Activated CD4-positive, alpha-beta T cell treated with anti-CD3 and anti-CD28 coated beads for 4 hours (primary cell): Measurements from ENCODE around the gene BNC2.
"Not testable (repeated sequence)": the region's sequence is repeated elsewhere in the genome, so short reads cannot be mapped to it uniquely, and the experiment has no call there.

Experiments
- DNase-seq, 2 donors: peaks; one replicate each; pipeline ENCODE4 v3.0.0-alpha.2; 2020

BNC2 gene

DNA sequence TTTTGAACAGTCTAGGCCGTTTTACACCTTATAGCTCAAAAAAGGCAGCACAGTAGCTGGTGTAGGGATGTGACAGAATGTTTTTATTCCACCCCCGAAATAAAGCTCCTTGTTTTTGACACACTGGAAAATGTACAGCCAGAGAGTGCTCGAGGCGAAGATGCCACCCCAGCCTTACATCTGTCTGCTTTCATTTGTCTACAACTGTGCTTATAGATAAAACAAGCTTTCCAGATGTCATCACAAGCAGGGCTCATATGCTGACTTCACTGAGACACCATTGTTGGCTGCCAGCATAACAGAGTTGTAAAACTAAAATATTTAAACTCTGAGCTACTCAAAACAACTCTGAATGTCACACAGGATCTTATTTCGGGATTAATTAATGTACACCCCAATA lies 386.3 kb downstream of the BNC2 start:
- no peak for DNase-seq

DNA sequence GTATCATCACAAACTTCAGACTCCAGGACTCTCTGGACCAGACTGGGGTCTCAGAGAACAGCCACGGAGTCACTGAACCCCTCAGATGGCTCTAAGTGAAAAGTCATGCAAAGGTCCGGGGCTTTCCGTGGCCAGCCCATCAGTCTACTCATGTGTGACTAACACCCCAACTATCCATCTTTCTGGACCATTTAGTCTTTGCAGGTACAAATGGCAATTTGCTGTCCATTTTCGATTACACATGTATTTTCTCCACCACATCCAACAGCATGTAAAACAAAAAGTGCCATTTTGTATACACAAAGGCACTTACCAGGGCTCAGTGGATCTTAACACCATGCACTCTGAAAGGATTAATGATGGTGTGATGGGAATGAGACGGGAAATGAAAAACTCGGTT lies 387.7 kb downstream of the BNC2 start:
- DNase-seq, result no peak

DNA sequence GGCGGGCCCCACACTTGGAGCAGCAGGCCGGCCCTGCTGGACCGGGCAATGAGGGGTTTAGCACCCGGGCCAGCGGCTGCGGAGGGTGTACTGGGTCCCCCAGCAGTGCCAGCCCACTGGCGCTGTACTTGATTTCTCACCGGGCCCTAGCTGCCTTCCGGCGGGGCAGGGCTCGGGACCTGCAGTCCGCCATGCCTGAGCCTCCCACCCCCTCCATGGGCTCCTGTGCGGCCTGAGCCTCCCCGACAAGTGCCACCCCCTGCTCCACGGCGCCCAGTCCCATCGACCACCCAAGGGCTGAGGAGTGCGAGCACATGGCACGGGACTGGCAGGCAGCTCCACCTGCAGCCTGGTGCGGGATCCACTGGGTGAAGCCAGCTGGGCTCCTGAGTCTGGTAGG lies 389.9 kb downstream of the BNC2 start:
- not testable (repeated sequence) for DNase-seq

DNA sequence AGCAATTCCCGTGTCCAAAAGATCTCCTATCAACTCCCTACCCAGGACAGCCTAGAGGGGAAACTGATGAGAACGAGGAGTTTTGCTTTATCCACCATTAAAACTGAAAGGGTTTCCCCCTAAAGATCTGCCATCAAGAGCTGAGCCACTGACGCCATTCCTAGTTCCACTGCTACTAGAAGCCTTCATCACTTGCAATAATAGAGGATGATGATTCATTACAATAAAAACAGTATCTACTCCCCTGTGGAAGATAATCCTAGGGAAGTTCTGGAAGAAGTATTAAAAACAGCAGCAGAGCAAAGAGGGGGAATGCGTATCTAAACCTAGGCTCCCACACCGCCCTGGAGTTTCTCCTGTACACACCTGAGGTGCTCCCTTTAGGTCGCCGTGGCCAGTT lies 394.5 kb downstream of the BNC2 start:
- DNase-seq, result no peak

DNA sequence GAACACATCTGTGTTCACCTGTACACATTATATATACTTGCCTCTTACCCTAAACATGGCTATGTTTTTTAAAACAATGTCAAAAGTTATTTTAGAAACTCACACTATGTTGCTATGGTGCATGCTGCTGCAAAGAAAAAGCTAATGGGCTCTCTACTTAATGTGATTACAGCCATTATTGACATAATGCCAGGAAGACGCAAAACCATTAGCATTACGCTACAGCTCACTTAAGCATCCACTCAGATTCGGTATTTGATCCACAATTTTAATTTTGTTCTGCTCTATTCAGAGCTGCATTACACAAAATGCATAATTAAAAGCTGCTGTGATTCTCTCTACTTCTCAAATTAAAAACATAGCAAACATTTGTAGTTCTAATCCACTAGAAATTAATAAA lies 395.2 kb downstream of the BNC2 start:
- no peak for DNase-seq

DNA sequence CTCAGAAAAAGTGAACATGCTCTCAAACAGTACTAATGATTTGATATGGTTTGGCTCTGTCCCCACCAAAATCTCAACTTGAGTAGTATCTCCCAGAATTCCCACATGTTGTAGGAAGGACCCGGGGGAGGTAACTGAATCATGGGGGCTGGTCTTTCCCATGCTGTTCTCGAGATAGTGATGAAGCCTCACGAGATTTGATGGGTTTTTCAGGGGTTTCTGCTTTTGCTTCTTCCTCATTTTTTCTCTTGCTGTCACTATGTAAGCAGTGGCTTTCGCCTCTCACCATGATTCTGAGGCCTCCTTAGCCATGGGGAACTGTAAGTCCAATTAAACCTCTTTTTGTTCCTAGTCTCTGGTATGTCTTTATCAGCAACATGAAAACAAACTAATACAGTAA lies 401.3 kb downstream of the BNC2 start:
- no peak for DNase-seq

DNA sequence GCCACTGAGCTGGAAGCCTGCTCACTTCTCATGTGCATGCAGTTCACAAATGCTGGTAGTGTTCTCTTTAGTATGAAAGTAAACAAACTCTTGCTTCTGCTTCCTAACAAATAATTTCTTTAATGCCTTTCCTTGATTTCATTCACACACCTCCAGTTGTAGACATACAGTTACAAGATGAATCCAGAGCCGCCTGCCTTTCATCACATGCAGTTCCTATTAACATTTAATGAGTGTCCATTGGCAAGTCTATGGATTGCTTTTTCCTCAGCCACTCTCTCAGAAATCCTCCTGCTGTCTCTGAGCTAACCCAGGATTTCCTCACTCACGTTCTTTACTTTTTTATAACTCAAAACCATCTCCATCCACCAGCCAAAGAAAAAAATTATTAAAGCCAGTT lies 408.6 kb downstream of the BNC2 start:
- DNase-seq, result no peak

DNA sequence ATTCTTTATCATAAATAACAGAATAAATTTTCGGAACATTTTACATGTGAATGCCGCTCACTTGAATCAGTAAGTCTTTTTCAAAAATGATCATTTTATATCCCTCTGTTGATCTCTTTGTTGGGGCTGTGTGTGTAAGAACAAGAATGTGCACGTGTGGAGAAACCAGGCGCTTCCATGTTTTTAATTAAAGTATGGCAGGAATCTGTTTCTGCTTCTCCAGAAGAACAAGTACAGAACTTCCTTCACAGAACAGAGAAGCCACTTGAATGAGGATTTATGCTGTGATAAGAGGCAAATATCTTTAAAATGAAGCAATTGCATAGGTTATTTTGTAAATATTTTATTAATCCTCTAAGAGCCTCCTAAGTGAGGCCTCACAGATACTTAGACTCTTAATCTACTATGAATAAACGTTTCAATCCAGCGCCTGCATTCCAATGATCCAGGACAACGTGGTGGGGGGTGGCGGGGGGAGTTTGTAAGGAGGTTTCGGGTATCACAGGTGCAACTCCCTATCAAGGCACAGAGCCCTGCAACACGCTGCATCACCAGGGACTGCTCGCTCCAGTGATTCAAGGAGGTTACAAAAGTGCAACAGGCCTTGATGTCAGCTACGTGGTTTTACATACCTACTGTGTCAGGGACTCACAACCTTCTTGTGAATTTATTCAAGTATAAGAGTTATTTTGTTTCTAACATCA lies 409.2 kb downstream of the BNC2 start:
- no peak for DNase-seq

DNA sequence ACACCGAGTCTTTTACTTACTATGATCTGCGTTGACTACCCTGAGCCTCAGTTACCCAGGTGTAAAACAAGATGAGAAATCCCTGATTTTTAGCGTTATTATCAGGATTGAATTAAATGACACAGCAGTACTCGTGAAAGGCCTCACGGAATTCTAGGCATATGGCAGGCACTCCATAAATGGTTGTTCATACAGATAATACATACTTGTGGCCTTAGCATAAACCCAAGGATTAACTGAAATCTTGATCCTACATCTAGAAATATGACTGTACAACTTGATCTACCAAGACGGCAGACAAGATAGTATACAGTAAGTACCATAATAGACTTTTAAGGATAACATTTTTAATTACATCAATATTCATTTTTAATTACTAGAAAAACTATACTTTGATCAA lies 409.8 kb downstream of the BNC2 start:
- no peak for DNase-seq

DNA sequence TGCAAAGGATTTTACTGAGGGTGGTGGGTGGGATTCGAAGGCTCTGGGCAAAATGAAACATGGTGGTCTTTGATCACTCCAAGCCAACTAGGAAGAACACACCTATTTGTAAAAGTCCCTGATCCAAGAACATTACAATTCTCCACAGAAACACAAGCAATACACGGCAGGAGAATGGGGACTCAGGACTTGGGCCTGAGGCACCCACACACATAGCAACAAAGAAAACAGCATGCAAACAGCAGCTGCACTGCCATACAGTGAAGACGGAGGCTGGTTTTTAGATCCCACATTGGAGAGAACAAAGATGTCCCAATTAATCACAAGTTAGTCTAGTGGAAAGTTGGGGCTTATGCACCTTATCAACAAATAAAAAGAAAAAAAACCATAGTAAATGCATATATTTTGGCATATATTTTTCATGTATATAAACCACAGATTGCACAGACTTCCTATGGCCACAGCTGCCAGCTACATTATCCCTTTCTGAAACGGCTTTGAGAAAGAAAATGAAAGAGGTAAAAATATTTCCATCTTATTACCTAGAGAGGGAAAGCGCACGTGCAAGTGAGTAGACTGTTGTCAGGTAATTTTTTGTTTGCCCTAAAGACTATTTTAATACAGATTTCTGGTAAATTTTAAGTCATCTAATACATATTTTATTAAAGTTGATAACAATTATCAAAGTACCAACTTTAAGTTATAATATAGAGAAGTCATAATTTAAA lies 410.9 kb downstream of the BNC2 start:
- no peak for DNase-seq

DNA sequence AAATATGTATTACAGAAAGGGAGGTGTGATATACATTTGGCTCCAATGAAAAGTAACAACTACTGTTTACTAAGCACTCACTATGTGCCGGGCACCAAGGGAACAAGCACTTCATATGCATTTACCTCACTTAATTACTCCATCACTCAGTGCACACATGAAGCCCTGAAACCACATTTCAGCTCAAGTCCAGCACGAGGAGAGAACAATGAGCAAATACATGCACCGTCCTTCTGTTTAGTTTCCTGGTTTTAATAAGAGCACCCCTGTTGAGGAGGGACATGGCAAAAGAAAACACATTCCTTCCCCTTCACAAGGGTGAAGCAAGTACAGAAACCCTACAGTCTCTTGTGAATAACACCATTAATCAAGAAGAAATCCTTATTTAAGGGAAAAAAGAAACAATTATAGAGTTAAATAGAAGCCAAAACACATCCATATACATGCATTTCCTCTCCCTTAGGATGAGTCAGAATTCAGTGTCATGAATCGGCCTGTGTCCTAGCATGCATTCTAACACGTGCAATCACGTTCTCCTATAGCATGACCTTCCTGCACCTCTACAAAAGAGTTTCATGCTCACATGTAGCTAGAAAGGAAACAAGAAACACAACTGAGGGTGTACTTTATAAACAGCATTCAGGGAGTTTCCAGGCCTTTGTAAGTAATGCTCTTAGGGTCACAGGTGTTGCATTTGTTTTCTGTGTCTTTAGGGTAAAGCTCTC lies 411.6 kb downstream of the BNC2 start:
- no peak for DNase-seq

DNA sequence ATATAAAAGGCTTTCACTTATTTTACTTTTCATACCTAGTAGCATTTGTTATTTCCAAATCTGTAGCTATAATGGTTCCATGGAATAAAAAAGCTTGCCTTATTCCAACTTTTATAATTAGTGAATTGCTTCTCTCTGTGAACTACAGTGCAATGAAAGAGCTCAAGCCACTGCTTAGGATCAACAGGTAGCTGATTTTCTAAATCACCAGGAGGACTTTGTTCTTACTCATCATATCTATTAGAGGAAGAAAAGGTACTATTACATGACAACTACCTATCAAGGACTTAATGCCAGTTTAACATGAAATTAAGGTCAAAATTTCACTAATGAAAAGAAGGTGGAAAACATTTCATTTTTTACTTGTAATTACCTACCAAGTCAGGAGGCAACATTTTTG lies 414.6 kb downstream of the BNC2 start:
- DNase-seq, result no peak

DNA sequence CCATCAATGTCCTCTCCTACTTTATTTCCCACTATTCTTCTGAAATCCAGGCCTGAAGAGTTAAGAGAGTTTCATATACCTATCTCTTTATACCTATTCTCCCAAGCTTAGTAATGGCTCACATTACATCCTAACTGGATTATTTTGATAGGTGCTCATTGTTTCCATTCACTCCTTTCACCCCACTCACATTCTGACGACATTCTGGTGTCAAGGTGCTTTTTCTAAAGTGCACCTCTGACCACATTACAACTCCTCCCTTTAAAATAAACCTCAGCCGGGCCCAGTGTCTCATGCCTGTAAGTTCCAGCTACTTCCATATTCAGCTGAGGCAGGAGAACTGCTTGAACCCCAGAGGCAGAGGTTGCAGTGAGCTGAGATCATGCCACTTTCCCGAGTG lies 417.1 kb downstream of the BNC2 start:
- DNase-seq, result no peak

DNA sequence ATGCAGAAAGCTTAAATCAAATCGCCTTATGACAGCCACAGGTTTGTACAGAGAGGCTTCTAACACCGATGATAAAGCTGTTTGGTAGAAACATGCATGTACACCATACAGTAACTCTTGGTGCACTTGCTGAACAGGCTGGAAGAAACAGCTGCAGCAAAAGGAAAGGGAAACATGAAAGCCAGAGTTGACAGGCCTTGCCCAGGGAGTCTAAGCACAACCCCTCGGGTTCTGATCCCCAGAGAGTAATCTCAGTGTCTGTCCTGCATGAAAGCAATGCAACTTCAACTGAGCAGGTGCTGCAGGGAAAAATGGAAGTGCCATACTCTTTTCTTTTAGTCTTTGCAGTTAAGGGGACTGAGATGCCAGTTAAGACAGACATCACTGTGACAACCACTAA lies 419.9 kb downstream of the BNC2 start:
- DNase-seq, result no peak

DNA sequence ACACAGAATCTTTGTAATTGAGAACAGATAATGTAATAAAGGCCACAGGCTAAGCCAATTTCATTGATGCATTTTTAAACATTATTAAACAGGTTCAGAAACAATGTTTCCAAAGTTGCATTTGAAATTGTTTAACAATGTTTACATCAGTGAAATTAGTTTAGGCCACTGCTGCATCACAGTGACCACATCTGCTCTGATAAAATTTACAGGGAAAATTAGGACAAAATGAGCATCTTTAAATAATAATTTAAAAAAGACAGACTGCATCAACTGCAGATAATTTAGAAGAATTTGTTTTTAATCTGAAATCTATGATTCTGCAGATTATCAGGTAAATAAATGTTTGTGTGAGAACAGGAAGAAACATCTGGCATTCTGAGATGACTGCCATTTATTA lies 420.4 kb downstream of the BNC2 start:
- no peak for DNase-seq

DNA sequence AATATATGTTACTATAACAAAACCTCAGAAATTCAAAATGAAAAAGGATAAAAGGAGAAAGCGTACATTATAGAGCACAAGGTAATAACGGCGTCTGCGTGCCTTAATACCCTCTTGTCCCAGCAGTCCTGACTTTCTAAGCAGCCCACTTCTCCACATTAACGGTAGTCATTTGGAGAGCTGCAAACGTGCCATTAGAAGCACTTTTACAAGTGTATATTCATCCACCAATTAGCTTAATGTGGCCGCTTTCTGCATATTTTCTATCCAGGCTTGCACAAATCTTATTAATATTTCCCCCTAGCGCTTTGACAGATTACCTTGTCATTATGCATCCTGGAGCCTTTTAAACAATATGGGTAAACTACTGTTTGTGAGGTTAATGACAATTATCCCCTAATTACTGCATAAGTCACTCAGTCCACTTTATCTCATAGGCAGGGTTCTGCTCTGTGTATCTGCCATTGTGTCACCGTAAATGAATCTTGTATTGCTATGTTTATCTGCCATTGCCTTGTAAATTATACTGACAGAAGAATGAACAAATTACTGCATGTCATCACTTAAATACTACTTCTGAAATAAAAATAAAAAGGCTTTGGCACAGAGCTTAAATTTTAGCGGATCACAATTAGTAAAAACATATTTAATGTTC lies 421.3 kb downstream of the BNC2 start:
- DNase-seq, result no peak

DNA sequence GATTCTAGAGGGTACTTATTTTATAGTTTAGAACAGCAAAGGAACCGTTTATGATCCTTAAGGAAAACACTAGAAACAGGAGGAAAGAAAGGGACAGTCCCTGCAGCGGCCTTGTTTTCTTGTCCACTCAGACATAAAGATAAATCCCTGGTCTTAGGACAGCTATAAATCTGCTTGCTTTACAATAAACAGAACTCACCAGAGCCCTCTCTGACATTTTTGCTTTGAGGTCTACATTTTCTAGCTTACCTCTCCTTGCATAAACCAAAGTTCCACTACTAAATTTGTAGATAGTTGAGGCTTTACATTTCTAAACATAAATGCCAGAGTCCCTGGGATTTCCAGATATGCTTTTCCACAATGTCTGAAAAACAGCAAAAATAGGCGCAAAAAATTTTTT lies 422.5 kb downstream of the BNC2 start:
- no peak for DNase-seq

DNA sequence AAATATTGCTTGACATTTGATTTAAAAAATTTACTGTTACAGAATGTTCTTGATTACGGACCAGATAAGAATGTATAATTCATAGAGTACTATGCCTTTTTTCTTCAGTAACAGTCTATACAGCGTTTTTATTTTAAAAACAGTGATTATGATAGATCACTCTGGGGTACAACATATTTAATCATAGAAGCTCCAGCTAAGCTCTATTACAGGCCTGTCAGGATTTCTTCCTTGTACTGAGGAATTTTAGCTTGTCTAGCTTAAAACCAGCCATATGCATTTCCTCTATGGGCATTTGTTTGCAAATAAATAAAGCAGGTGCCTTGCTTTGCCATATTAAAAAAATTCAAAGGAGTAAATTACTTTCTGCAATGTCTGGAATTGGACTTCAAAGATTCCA lies 423.8 kb downstream of the BNC2 start:
- DNase-seq, result no peak

DNA sequence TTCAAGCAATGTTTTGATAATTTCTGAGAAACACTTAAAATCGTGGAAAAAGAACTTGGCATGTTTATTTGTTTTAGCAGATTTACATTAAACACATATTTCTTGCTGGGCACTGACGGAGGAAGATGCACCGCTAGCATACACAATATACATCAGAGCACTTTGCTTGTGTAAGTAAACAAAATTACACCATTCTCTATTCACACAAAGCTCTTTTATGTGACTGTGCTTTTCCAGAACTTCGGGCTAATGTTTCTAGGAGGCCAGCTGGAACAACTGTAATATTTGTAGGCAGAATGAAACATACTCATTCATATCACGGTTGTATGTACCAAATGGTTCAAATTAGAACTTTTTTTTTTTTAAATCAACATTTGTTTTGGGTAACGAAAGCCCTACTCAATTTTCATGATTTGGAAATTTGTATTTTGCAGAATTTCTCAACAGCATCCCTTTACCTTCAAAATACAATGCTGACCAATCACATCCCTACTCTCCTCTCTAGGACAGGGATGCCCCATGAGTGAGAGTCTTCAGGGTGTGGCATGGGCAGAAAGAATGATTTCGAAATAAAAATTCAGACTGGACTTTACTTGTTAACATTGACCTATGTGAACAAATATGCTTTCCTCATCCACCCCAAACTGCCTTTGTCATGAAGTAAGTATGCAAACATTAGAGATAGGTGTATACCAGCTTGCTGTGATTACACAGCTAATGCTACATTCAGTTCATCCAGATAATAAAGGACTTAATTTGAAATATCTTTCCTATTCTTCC lies 425.1 kb downstream of the BNC2 start:
- no peak for DNase-seq

DNA sequence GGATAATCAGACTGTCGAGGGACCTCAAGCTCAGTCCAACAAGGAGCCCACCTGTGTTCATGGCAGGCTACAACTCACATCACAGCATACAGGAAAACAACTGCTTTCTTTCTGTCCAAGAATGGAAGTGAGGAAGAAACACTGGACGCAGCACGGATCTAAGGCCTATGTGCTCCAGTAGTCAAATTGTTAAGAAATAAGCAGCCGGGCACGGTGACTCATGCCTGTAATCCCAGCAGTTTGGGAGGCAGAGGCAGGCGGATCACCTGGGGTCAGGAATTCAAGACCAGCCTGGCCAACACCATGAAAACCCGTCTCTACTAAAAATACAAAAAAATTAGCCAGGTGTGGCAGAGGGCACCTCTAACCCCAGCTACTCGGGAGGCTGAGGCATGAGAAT lies 427.8 kb downstream of the BNC2 start:
- DNase-seq, result no peak

DNA sequence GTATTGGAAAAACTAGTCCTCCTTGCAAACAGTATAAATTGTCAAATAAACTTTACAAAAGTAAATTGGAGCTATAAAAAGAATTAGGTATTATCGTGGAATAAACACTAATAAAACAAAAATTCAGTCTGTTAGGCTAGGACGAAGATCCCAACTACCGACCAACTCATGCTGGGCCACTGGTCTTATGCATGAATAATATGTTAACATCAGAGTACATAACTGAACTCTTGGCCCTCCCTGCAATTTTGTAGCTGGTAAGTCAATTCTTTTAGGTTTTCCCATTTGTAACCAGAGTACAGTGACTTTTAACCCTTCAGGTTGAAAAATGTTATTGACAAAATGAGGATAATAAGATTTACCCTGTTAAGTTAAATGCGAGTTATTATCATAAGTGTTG lies 428.7 kb downstream of the BNC2 start:
- DNase-seq, result no peak

DNA sequence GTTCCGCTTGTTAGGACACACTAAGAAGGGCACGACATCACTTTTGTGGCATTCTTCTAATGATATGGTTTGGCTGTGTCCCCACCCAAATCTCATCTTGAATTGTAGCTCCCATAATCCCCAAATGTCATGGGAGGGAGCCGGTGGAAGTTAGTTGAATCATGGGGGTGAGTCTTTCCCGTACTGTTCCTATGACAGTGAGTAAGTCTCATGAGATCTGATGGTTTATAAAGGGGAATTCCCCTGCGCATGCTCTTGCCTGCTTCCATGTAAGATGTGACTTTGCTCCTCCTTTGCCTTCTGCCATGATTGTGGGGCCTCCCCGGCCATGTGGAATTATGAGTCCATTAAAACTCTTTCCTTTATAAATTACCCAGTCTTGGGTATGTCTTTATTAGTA lies 431.6 kb downstream of the BNC2 start:
- DNase-seq, result not testable (repeated sequence)

DNA sequence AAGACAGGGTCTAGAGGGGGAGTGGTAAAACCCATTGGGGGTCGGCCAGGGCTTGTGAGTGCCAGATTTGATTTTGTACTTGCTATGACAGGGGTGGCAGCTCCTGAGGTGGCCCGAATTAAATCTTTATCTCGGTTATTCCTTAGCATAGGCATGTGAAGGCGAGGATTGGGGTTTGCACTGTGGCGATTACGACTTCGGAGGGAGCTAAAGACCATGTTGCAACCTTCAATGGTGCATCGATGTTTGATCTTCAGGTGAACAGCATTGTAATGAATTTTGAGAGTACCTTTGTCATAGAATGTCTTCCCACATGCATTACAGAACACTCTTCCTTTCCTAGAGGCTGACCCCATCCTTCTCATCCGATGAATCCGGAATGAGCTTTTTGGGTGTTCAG lies 433.9 kb downstream of the BNC2 start:
- no peak for DNase-seq
